IPS-18a (cell line): ENCODE data around the gene PLA2G4E.

Experiments
- H3K27ac ChIP-seq: one replicate; pipeline ENCODE4 v1.5.1; 2013; ENCODE audit warnings: low read length
- H3K27me3 ChIP-seq: one replicate; pipeline ENCODE4 v1.6.1; 2013; ENCODE audit warnings: mild to moderate bottlenecking, low read length; ENCODE audit not compliant: control insufficient read depth, insufficient read depth
- H3K36me3 ChIP-seq: one replicate; pipeline ENCODE4 v1.6.1; 2013; ENCODE audit warnings: low read depth, low read length; ENCODE audit not compliant: control insufficient read depth
- H3K4me1 ChIP-seq: one replicate; pipeline ENCODE4 v1.6.1; 2013; ENCODE audit warnings: low read depth, low read length; ENCODE audit not compliant: control insufficient read depth
- H3K4me3 ChIP-seq: one replicate; pipeline ENCODE4 v1.5.1; 2013; ENCODE audit warnings: low read length
- H3K9ac ChIP-seq: one replicate; pipeline ENCODE4 v1.6.1; 2013; ENCODE audit warnings: mild to moderate bottlenecking, low read length, moderate library complexity
- H3K9me3 ChIP-seq: one replicate; pipeline ENCODE4 v1.6.1; 2013; ENCODE audit warnings: low read depth, low read length; ENCODE audit not compliant: control insufficient read depth

The PLA2G4E gene

GRCh38 chr15:42011074-42011473 lies 9.8 kb downstream of the PLA2G4E start:
- no peaks in the 10 kb centered on the region for H3K27me3 ChIP-seq
- no peak overlapping the region for H3K27ac ChIP-seq

DNA sequence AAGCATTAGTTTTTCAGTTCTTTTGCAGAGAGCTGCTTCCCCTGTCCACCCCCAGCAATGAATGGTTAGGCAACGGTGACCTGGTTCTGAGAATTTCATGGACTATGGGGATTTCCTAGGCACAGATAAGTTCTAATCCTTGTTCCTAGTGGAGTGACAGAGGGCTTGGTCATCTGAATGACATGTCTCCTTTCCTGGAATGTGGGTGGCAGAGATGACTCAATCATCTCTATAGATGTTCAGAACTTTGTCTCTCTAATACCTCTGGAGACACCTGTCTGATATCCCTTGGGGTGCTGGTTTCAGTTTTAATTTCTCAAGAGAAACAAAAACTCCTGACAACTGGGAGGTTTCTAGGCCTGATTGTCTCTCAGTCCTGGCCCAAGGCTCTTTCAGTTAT lies 10.4 kb downstream of the PLA2G4E start:
- Histone ChIP-seq H3K9me3 (no peaks in the 10 kb centered on the region), H3K27ac (no peak overlapping the region), H3K4me1 (no peaks in the 10 kb centered on the region), H3K4me3 (no peak overlapping the region), H3K36me3 (no peaks in the 10 kb centered on the region), H3K9ac (no peak overlapping the region), H3K27me3 (no peaks in the 10 kb centered on the region)

More at GRCh38 chr15:42011074-42011473, 9.8 kb downstream of the PLA2G4E start:
- Histone ChIP-seq H3K4me3 (no peak overlapping the region), H3K9me3 (no peaks in the 10 kb centered on the region), H3K4me1 (no peaks in the 10 kb centered on the region), H3K9ac (no peak overlapping the region), H3K36me3 (no peaks in the 10 kb centered on the region)

GRCh38 chr15:42009474-42009873 lies 11.4 kb downstream of the PLA2G4E start:
- H3K27me3 ChIP-seq: no peaks in the 10 kb centered on the region
- no peaks in the 10 kb centered on the region for H3K9me3 ChIP-seq
- no peak overlapping the region for H3K4me3 ChIP-seq
- no peak overlapping the region for H3K27ac ChIP-seq
- H3K36me3 ChIP-seq: no peaks in the 10 kb centered on the region
- H3K4me1 ChIP-seq: no peaks in the 10 kb centered on the region
- H3K9ac ChIP-seq: no peak overlapping the region

GRCh38 chr15:42009022-42009421 lies 11.8 kb downstream of the PLA2G4E start:
- Histone ChIP-seq H3K36me3 (no peaks in the 10 kb centered on the region), H3K4me1 (no peaks in the 10 kb centered on the region), H3K9me3 (no peaks in the 10 kb centered on the region), H3K27me3 (no peaks in the 10 kb centered on the region), H3K4me3 (no peak overlapping the region), H3K9ac (no peak overlapping the region), H3K27ac (no peak overlapping the region)

DNA sequence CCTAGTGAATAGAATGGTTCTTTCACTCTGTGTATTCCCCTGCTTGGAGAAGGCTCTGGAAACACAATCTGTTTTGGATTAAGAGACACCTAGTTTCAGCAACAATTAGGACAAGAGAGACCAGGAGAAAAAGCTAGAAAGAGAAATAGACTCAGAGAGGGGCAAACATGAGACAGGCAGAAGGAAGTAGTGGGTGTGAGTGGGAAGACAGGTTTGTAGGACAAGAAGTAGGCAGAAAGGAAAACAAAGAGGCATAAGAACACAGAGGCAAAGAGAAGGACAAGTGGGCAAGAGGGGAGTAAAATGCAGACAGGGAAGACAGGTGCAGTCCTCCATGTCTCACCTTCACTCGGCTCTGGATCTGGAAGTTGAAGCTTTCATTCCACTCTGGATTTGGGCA lies 13.5 kb downstream of the PLA2G4E start:
- Histone ChIP-seq H3K9ac (no peak overlapping the region), H3K4me1 (no peaks in the 10 kb centered on the region), H3K27ac (no peak overlapping the region), H3K27me3 (no peaks in the 10 kb centered on the region), H3K9me3 (no peaks in the 10 kb centered on the region), H3K4me3 (no peak overlapping the region), H3K36me3 (no peaks in the 10 kb centered on the region)

DNA sequence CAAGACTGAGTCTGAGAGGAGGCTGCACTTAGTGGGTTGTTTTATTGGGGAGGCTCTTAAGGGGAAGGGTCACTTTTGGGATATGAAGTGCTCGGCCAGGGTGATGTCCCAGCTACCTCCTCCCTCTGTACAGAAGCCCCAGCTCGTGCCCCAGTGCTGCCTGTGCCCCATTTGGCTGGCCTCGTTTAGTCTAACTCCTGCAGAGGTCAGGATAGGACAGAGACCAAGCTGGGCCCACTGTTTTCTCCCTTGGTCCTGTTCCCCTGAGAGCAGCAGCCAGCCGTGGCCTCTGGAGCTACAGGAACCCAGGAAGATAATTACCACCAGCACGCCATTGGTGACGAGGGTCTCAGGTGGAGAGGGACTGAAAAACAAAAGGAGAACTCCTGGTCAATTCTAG lies 18.5 kb downstream of the PLA2G4E start:
- H3K36me3 ChIP-seq: no peaks in the 10 kb centered on the region
- H3K9me3 ChIP-seq: no peaks in the 10 kb centered on the region
- no peak overlapping the region for H3K27ac ChIP-seq
- no peak overlapping the region for H3K4me3 ChIP-seq
- no peaks in the 10 kb centered on the region for H3K4me1 ChIP-seq
- H3K27me3 ChIP-seq: no peaks in the 10 kb centered on the region
- no peak overlapping the region for H3K9ac ChIP-seq

DNA sequence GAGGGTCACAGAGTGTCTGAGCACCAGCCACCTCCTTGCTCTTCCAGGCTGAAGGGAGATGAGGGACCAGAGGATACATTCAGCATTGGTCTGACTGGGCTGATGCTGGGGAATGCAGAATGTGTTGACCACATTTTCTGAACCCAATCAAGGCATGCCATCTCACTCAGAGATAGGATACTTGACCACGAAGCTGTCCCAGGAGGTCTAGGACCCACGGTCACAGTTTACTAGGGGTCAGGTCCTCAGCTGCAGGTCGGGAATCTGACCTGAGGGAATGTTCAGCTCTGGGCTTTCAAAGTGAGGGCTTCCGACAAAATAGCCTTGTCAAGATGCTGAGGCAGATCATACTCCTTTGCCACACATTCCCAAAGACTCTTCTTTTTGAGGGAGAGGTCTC lies 19.6 kb downstream of the PLA2G4E start:
- no peaks in the 10 kb centered on the region for H3K27me3 ChIP-seq
- H3K9ac ChIP-seq: no peak overlapping the region
- no peak overlapping the region for H3K4me3 ChIP-seq
- no peaks in the 10 kb centered on the region for H3K36me3 ChIP-seq
- no peak overlapping the region for H3K27ac ChIP-seq
- H3K4me1 ChIP-seq: no peaks in the 10 kb centered on the region
- no peaks in the 10 kb centered on the region for H3K9me3 ChIP-seq

DNA sequence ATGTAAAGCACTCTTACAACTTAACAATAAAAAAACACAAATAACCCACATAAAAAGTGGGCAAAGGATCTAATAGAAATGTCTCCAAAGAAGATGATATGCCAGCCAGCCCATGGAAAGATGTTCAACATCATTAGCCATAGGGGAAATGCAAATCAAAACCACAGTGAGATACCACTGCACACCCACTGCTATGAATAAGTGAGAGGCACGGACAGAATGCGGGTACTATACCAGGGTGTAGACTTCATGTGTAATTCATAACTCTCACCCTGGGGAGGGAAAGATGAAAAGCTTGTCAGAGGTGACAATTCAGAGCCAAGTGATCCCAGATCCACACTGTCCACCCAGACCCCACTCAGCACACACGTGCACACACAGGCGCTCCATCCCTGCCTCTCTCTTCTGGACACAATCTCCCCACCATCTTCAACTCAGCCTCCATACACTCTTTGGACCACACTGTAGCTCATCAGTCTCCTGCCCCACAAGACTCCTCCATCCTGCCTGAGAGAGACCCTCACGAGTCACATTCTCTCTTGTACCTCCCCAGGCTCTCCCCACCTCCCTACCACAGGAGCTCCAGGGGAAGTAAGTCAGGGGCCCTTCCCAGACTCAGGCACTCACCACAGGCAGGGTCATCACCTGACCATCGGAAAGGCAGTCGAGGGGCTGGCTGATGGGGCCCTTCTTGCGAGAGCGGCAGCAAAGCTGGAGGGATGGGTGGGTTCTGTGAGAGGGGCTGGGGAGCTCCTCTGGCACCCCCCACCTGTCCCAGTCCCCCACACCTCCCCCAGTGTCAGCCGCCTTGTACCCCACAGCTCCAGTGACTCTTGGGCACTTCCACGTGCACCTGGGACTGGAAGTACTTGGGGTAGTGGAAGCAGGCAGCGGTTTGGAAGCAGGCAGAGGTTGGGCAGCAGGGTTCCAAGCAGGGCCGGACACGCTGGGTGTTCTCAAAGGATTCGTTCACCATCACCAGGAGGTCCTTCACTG lies 21.3 kb downstream of the PLA2G4E start:
- Histone ChIP-seq H3K27me3 (no peaks in the 10 kb centered on the region), H3K36me3 (no peaks in the 10 kb centered on the region), H3K9ac (no peak overlapping the region)

DNA sequence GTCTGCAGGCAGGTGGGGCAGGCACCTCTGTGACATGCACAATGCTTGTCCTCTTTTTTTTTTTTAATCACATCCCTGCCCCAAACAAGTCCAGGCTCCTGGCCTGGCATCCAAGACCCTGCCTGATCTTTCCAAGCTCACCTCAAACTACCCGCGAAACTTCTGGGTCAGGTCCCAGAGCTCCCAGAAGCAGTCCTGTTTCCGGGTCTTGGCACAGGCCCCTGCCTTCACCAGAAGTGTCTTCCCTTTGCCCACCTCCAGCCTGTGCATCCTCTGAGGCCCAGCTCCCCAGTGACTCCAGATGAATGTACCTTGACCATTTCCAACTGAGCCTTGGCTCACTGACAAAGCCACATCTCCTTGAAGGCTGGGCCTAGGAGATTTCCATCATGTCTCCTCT lies 23.0 kb downstream of the PLA2G4E start:
- Histone ChIP-seq H3K27ac (no peak overlapping the region), H3K4me3 (no peak overlapping the region), H3K9ac (no peak overlapping the region), H3K27me3 (no peaks in the 10 kb centered on the region), H3K36me3 (no peaks in the 10 kb centered on the region), H3K4me1 (no peaks in the 10 kb centered on the region), H3K9me3 (no peaks in the 10 kb centered on the region)

More for the DNA sequence above, 21.3 kb downstream of the PLA2G4E start:
- Histone ChIP-seq H3K4me3 (no peak overlapping the region), H3K9me3 (no peaks in the 10 kb centered on the region), H3K4me1 (no peaks in the 10 kb centered on the region), H3K27ac (no peak overlapping the region)

DNA sequence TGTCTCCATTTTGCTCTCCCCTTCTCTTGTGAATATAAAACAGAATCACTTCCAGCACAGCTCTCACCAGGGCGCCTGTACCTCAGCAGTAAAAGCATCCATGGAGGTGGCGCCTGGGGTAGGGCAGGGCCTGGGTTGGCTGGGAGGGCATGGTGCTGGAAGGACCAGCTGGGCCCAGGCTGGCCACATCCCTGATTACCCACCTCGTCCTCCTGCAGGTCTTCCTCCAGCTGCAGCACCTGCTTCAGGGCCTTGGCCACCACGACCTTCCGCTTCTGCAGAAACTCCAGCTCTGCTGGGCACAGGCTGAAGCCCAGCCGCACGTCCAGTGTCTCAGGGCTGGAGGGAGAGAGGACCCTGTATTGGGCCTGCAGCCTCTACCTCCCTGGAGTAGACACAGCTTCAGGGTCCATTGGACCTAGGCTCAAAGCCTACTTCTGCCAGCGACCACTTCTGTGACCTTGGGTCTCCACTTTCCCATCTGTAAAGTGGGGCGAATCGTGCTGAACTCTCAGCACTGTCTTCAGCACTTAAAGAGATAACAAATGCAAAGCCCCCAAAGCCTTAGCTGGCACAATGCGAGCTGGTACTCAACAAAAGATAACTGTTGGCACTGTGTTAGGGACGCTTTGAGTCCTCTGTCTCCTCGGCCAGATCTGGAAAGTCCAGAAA lies 23.8 kb downstream of the PLA2G4E start:
- H3K9me3 ChIP-seq: no peaks in the 10 kb centered on the region
- no peaks in the 10 kb centered on the region for H3K4me1 ChIP-seq
- H3K9ac ChIP-seq: no peak overlapping the region
- H3K4me3 ChIP-seq: no peak overlapping the region
- H3K27ac ChIP-seq: no peak overlapping the region
- no peaks in the 10 kb centered on the region for H3K27me3 ChIP-seq
- no peaks in the 10 kb centered on the region for H3K36me3 ChIP-seq

- Histone ChIP-seq H3K9me3 (no peaks in the 10 kb centered on the region), H3K27ac (no peak overlapping the region), H3K36me3 (no peaks in the 10 kb centered on the region), H3K4me1 (no peaks in the 10 kb centered on the region), H3K27me3 (no peaks in the 10 kb centered on the region), H3K9ac (no peak overlapping the region), H3K4me3 (no peak overlapping the region)
These were observed 24.5 kb downstream of the PLA2G4E start for GRCh38 chr15:41996376-41996775.
